Cardiac fibroblast (primary cell): ENCODE data around the gene TET1.
"Not testable (repeated sequence)": the region's sequence is repeated elsewhere in the genome, so short reads cannot be mapped to it uniquely, and the experiment has no call there.

Experiments
- DNase-seq, 2 donors: peaks; one replicate each; pipeline versions ENCODE4 v3.0.0 to v3.0.0-alpha.2; 2010; ENCODE audit warnings: low read depth in 2 of 2
- H3K4me3 ChIP-seq, 2 donors: replicated peaks in 1 of 2; 1 replicate in 1 of 2; 2 replicates in 1 of 2; pipeline ENCODE4 v1.5.1; 2011; ENCODE audit warnings: low read depth in 2 of 2, low read length in 2 of 2, mild to moderate bottlenecking in 2 of 2, moderate library complexity in 1 of 2
- TF ChIP-seq, protein P1 (sequence below): IDR thresholded peaks from one replicate; pipeline ENCODE4 v1.5.1; 2011; ENCODE audit warnings: low read depth, mild to moderate bottlenecking, low read length, inconsistent platforms

Gene TET1

DNA sequence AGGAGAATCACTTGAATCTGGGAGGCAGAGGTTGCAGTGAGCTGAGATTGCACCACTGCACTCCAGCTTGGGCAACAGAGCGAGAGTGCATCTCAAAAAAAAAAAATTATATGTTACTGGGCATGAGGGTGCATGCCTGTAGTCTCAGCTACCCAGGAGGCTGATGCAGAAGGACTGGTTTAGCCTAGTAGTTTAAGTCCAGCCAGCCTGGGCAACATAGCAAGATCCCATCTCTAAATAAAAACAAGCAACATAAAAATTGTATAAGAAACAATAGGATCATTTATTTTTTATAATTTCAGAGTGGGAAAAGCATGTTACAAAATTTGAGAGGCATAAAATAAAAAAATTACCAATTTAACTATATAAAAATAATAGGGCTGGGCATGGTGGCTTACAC is 145.4 kb downstream of the TET1 start:
- TF ChIP-seq, protein P1, sequence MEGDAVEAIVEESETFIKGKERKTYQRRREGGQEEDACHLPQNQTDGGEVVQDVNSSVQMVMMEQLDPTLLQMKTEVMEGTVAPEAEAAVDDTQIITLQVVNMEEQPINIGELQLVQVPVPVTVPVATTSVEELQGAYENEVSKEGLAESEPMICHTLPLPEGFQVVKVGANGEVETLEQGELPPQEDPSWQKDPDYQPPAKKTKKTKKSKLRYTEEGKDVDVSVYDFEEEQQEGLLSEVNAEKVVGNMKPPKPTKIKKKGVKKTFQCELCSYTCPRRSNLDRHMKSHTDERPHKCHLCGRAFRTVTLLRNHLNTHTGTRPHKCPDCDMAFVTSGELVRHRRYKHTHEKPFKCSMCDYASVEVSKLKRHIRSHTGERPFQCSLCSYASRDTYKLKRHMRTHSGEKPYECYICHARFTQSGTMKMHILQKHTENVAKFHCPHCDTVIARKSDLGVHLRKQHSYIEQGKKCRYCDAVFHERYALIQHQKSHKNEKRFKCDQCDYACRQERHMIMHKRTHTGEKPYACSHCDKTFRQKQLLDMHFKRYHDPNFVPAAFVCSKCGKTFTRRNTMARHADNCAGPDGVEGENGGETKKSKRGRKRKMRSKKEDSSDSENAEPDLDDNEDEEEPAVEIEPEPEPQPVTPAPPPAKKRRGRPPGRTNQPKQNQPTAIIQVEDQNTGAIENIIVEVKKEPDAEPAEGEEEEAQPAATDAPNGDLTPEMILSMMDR: no peak
- no peak for DNase-seq
- H3K4me3 ChIP-seq: no peak overlapping the region

DNA sequence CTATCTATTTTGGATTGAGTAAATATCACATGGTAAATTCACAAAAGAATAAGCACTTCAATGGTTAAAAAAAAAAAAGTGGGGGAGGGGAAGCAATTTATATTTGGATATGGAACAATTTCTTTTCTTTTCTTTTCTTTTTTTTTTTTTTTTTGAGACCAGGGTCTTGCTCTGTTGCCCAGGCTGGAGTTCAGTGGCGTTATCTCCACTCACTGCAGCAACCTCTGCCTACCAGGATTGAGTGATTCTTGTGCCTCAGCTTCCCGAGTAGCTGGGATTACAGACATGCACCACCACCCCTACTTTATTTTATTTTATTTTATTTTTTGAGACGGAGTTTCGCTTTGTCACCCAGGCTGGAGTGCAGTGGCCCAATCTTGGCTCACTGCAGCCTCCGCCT is 148.8 kb downstream of the TET1 start:
- DNase-seq: not testable (repeated sequence)

GRCh38 chr10:68713065-68713464 is 152.9 kb downstream of the TET1 start:
- not testable (repeated sequence) for DNase-seq, H3K4me3 ChIP-seq

More for the DNA sequence above, 148.8 kb downstream of the TET1 start:
- H3K4me3 ChIP-seq: not testable (repeated sequence)

- TF ChIP-seq, protein P1: no peak
- no peak overlapping the region for H3K4me3 ChIP-seq
- no peak for DNase-seq
Observed at GRCh38 chr10:68717435-68717834, 157.3 kb downstream of the TET1 start.

DNA sequence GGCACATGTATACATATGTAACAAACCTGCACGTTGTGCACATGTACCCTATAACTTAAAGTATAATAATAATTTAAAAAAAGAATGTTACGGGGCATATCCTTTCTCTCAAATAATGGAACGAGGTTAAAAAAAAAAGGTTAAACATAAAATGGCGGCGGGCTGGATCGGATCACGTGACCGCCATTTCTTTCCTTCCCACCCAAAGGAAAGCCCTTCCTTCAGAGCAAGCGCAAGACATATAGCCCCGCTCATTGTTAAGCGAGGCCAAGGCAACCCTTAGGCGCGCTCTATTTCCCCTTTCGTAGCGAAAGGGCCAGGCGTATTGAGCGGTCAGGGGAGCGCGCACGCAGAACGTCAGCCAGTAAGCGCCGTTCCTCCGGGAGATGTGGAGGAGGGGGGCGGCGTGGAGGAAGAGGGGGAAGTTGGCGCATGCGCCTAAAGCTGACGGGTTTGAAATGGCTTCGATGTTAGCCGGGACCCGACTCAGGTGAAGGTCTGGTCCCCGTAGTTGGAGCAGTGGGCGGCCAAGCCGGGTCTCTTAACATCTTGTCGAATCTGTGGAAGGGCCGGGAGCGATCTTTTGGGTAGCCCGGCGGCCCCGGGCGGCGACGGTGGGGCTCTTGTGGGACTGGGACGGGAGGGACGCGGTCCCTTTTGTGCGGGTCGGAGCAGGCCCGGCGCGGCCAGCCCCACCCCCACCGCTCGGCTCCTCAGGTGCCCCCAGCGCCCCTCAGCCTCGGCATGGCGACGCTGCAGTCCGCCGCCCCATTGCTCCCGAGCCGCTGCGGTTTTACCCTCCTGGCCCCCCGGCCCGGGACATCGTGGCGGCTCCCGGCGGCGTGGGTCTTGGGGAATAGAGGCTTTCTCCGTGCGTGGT is 160.9 kb downstream of the TET1 start, which contains the start of gene CCAR1:
Gene CCAR1, plus strand, starts transcription at position 447 of the 880 bp plus-strand sequence. CDS start 1,266 bp downstream, outside the sequence.
- TF ChIP-seq, protein P1: no peak
- DNase-seq: peak; percentile 99 to 100
- peak within 1 kb of the TSS; percentile 87 to 92 for H3K4me3 ChIP-seq

DNA sequence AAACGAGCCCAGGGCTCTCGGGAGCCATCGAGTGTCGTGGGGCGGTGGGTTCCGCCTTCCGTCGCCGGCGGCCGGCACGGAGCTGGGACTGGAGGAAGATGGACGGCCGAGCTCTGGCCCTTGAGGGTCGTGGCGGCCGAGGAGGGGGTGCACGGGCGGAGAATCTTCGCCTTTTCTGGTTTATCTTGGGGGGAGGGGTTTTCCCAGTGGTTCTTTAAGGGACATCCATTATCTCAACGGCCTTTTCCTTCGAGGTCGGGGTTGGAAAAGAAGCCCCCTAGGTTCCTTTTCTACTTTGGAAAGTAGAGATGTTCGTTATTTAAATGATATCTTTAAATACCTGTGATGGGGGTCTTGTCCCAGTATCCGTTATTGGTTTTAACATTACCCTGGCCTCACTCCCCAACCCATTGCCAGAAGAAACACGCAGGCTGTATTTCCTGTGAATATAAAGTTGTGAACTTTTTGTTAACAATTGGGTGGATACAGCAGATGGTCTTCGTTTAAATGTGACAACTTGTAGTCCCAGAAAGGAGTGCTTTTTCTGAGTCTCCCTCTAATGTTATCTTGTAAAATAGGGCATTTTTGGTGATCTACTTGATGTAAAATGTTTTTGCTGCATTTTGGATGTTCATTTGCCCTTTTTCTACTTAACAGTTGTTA is 161.7 kb downstream of the TET1 start:
- DNase-seq: peak; percentile 24 to 25
- peak overlapping the region; percentile 87 to 92 for H3K4me3 ChIP-seq
- TF ChIP-seq, protein P1: no peak

DNA sequence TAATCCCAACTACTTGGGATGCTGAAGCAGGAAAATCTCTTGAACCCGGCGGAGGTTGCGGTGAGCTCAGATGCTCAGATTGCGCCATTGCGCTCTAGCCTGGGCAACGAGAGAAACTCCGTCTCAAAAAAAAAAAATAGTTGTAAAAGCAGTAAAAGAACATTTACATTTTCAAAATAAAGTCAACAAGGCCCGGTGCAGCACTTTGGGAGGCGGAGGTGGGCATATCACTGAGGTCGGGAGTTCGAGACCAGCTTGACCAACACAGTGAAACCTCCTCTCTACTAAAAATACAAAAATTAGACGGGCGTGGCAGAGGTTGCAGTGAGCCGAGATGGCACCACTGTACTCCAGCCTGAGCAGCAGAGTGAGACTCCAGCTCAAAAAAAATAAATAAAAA is 164.9 kb downstream of the TET1 start:
- DNase-seq: no peak
- no peak overlapping the region for H3K4me3 ChIP-seq
- TF ChIP-seq, protein P1: no peak
